Activated CD4-positive, alpha-beta memory T cell treated with anti-CD3 and anti-CD28 coated beads for 36 hours (primary cell): ENCODE results near the gene STARD4. TPM values are rescaled to one million over a fixed set of nuclear protein-coding genes. Genes with fewer than 3 reads are reported as not detected.

Experiments
- CTCF ChIA-PET: fragments of 350-600 bp; sonication (Branson Sonifier 250); formaldehyde crosslinking; loops from one replicate; lab custom pipeline; 2021; ENCODE audit warnings: antibody characterized with exemption, inconsistent platforms; lab: Charles Lee
- POLR2A ChIA-PET: fragments of 350-600 bp; sonication (Branson Sonifier 250); formaldehyde crosslinking; loops from one replicate; lab custom pipeline; 2021; ENCODE audit warnings: antibody characterized with exemption; lab: Charles Lee
- DNase-seq: peaks from one replicate; pipeline ENCODE4 v3.0.0-alpha.2; 2020
- H3K27ac Mint-ChIP-seq: one replicate; pipeline ENCODE4 v1.8.0; 2021; ENCODE audit warnings: mixed read lengths
- H3K27me3 Mint-ChIP-seq: one replicate; pipeline ENCODE4 v1.8.0; 2021; ENCODE audit warnings: mixed read lengths
- H3K36me3 Mint-ChIP-seq: one replicate; pipeline ENCODE4 v1.8.0; 2021; ENCODE audit warnings: mixed read lengths
- H3K4me1 Mint-ChIP-seq: one replicate; pipeline ENCODE4 v1.8.0; 2021; ENCODE audit warnings: low read depth, mixed read lengths
- H3K4me3 Mint-ChIP-seq: one replicate; pipeline ENCODE4 v1.8.0; 2021; ENCODE audit warnings: mild to moderate bottlenecking, mixed read lengths
- H3K9me3 Mint-ChIP-seq: one replicate; pipeline ENCODE4 v1.8.0; 2021; ENCODE audit warnings: mixed read lengths
- intact Hi-C: fragments of 100-400 bp; cut with micrococcal nuclease; formaldehyde crosslinking; loops from one replicate; pipeline ENCODE4 v1.15.1; 2023
- total RNA-seq, 2 experiments: library from RNA; stranded (reverse); gene quantifications; one replicate each; pipeline ENCODE4 v1.2.3, GENCODE V29; 2021

STARD4 gene
- total RNA-seq, 2 experiments from 2014 or later: 49.5 to 49.9 TPM

- Mint-ChIP-seq H3K4me3 (no peak overlapping the region), H3K27me3 (no peaks in the 10 kb centered on the region), H3K9me3 (no peaks in the 10 kb centered on the region), H3K4me1 (peaks cover 13% of the 10 kb centered on the region), H3K27ac (no peak overlapping the region), H3K36me3 (peaks cover 28% of the 10 kb centered on the region)
- intact Hi-C loops: no loop called here
- ChIA-PET POLR2A (no interaction called here), CTCF (interaction anchor here (2.0 kb wide), 1 partner anchor 36 kb away, joined by 7 read pairs; no protein-coding TSS in a partner anchor)
- DNase-seq: no peak
Observed at GRCh38 chr5:111495159-111495558, 17.2 kb downstream of the STARD4 start.

DNA sequence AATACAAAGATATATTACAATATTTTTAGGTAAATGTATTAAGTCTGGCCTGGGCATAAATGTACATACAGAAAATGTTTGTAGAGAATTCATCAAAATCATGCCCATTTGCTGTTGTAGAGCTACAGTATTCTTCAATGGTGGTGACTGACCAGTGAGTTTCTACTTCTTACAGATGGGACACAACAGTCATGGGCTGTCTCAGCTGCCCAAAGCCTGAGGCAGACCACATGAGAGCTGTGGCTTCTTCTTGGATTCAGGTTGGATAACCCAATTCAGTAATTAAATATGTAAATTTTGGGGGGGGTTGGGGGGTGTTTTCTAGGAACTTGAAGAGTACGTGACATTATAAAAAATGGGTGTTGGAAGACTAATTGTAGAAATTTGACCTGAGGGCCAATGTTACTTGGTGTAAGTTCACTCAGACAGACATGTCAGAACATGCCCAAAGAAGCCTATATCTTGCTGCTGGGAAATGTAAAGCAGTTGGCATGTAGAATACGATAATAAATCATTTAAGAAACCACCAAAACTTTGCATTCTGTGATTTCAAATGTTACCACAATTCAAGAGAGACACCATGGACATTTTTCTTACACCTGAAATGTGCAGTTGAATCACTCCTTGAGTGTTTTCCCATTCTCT lies 17.9 kb downstream of the STARD4 start:
- Mint-ChIP-seq H3K4me3 (no peak overlapping the region), H3K27me3 (no peaks in the 10 kb centered on the region), H3K36me3 (peaks cover 24% of the 10 kb centered on the region), H3K9me3 (no peaks in the 10 kb centered on the region), H3K27ac (peak overlapping the region; percentile 58), H3K4me1 (peaks cover 13% of the 10 kb centered on the region)
- intact Hi-C loops: no loop called here
- CTCF ChIA-PET: interaction anchor here (2.0 kb wide), 1 partner anchor 36 kb away, joined by 7 read pairs; no protein-coding TSS in a partner anchor
- no peak for DNase-seq
- POLR2A ChIA-PET: no interaction called here

GRCh38 chr5:111493031-111493430 lies 19.3 kb downstream of the STARD4 start:
- H3K27me3 Mint-ChIP-seq: no peaks in the 10 kb centered on the region
- ChIA-PET POLR2A (no interaction called here), CTCF (interaction anchor here (2.0 kb wide), 1 partner anchor 38 kb away, joined by 4 read pairs; no protein-coding TSS in a partner anchor)
- DNase-seq: no peak
- no peak overlapping the region for H3K4me3 Mint-ChIP-seq
- peaks cover 2% of the 10 kb centered on the region for H3K4me1 Mint-ChIP-seq
- no peaks in the 10 kb centered on the region for H3K9me3 Mint-ChIP-seq
- no peak overlapping the region for H3K27ac Mint-ChIP-seq
- intact Hi-C loops: no loop called here
- peaks cover 18% of the 10 kb centered on the region for H3K36me3 Mint-ChIP-seq

GRCh38 chr5:111488353-111488752 lies 24.0 kb downstream of the STARD4 start:
- Mint-ChIP-seq H3K4me3 (no peak overlapping the region), H3K27me3 (no peaks in the 10 kb centered on the region), H3K9me3 (no peaks in the 10 kb centered on the region), H3K27ac (no peak overlapping the region), H3K36me3 (peaks cover 30% of the 10 kb centered on the region), H3K4me1 (peaks cover 7% of the 10 kb centered on the region)
- ChIA-PET CTCF (no interaction called here), POLR2A (no interaction called here)
- DNase-seq: no peak
- intact Hi-C loops: no loop called here

DNA sequence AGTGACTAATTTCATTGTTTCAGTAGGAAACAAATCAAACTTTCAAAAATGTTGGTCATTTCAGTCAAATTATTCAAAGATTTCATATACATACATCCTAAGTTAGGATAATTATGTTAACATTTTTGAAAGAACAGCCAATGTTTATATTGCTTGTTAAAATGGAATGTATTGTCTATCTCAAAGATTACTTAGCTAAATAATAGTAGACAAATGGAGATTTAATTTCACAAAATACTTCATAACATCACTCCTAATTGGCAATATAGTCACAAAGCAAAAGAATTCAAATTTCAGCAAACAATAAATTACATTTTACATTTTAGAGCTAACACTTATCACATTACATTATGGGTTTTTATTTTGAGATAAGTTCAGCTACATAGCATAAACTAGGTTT lies 25.4 kb downstream of the STARD4 start:
- no peak for DNase-seq
- no peaks in the 10 kb centered on the region for H3K9me3 Mint-ChIP-seq
- H3K27ac Mint-ChIP-seq: no peak overlapping the region
- H3K36me3 Mint-ChIP-seq: peaks cover 35% of the 10 kb centered on the region
- POLR2A ChIA-PET: no interaction called here
- H3K4me1 Mint-ChIP-seq: peaks cover 7% of the 10 kb centered on the region
- CTCF ChIA-PET: no interaction called here
- no peak overlapping the region for H3K4me3 Mint-ChIP-seq
- intact Hi-C loops: no loop called here
- no peaks in the 10 kb centered on the region for H3K27me3 Mint-ChIP-seq

DNA sequence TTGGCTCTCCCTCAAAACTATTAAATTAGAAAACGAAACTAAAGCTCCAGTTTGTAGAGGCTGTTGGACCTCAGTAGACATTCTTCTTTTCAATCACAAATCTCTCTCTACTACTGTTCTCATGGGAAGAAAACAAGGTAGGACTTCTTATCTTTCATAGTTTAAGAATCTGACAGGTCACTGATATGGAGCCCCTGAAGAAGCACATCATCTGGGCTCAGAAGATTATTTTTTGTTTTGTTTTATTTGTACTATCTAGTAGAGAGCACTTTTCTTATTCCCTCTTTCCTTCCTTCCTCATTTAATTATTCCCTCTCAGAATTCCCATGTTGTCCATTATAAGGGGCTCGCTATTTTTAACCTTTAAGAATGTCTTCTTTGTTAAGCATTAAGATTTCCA lies 26.3 kb downstream of the STARD4 start:
- DNase-seq: no peak
- no peaks in the 10 kb centered on the region for H3K9me3 Mint-ChIP-seq
- CTCF ChIA-PET: no interaction called here
- peaks cover 36% of the 10 kb centered on the region for H3K36me3 Mint-ChIP-seq
- H3K4me3 Mint-ChIP-seq: no peak overlapping the region
- H3K4me1 Mint-ChIP-seq: peaks cover 7% of the 10 kb centered on the region
- POLR2A ChIA-PET: no interaction called here
- no peaks in the 10 kb centered on the region for H3K27me3 Mint-ChIP-seq
- intact Hi-C loops: no loop called here
- H3K27ac Mint-ChIP-seq: no peak overlapping the region

- Mint-ChIP-seq H3K36me3 (peaks cover 29% of the 10 kb centered on the region), H3K4me3 (no peak overlapping the region), H3K27ac (no peak overlapping the region), H3K4me1 (no peaks in the 10 kb centered on the region), H3K27me3 (no peaks in the 10 kb centered on the region), H3K9me3 (no peaks in the 10 kb centered on the region)
- DNase-seq: no peak
- intact Hi-C loops: no loop called here
- ChIA-PET POLR2A (no interaction called here), CTCF (no interaction called here)
Observed at GRCh38 chr5:111480346-111480745, 32.0 kb downstream of the STARD4 start.

- no peak for DNase-seq
- Mint-ChIP-seq H3K27ac (no peak overlapping the region), H3K4me1 (no peaks in the 10 kb centered on the region), H3K27me3 (no peaks in the 10 kb centered on the region), H3K9me3 (no peaks in the 10 kb centered on the region), H3K36me3 (peaks cover 20% of the 10 kb centered on the region), H3K4me3 (no peak overlapping the region)
- intact Hi-C loops: loop anchor here (2.0 kb wide), 1 partner anchor 320 kb away; no protein-coding TSS in a partner anchor
- CTCF ChIA-PET: interaction anchor here (2.1 to 3.2 kb wide), 2 partner anchors 200 to 322 kb away, joined by 9 to 11 read pairs; no protein-coding TSS in a partner anchor
- POLR2A ChIA-PET: no interaction called here
Observed at GRCh38 chr5:111478898-111479297, 33.4 kb downstream of the STARD4 start.

- H3K9me3 Mint-ChIP-seq: no peaks in the 10 kb centered on the region
- ChIA-PET POLR2A (no interaction called here), CTCF (interaction anchor here (0.8 to 3.2 kb wide), 3 partner anchors 199 to 321 kb away, joined by 3 to 11 read pairs (median 9); no protein-coding TSS in a partner anchor)
- no peaks in the 10 kb centered on the region for H3K27me3 Mint-ChIP-seq
- no peak overlapping the region for H3K27ac Mint-ChIP-seq
- intact Hi-C loops: loop anchor here (2.0 kb wide), 1 partner anchor 319 kb away; no protein-coding TSS in a partner anchor
- H3K36me3 Mint-ChIP-seq: peaks cover 18% of the 10 kb centered on the region
- no peak overlapping the region for H3K4me3 Mint-ChIP-seq
- DNase-seq: no peak
- H3K4me1 Mint-ChIP-seq: no peaks in the 10 kb centered on the region
Observed at GRCh38 chr5:111478266-111478665, 34.1 kb downstream of the STARD4 start.

- Mint-ChIP-seq H3K36me3 (peaks cover 7% of the 10 kb centered on the region), H3K4me3 (no peak overlapping the region), H3K27me3 (no peaks in the 10 kb centered on the region), H3K4me1 (no peaks in the 10 kb centered on the region), H3K27ac (peak overlapping the region; percentile 40), H3K9me3 (no peaks in the 10 kb centered on the region)
- POLR2A ChIA-PET: no interaction called here
- CTCF ChIA-PET: no interaction called here
- intact Hi-C loops: no loop called here
- no peak for DNase-seq
Observed at GRCh38 chr5:111472579-111472978, 39.8 kb downstream of the STARD4 start.

- no peaks in the 10 kb centered on the region for H3K4me1 Mint-ChIP-seq
- POLR2A ChIA-PET: no interaction called here
- peaks cover 9% of the 10 kb centered on the region for H3K36me3 Mint-ChIP-seq
Observed at GRCh38 chr5:111472096-111472495, 40.2 kb downstream of the STARD4 start.

GRCh38 chr5:111469903-111470302 lies 42.4 kb downstream of the STARD4 start:
- Mint-ChIP-seq H3K4me3 (no peak overlapping the region), H3K27me3 (no peaks in the 10 kb centered on the region), H3K27ac (no peak overlapping the region), H3K36me3 (peaks cover 11% of the 10 kb centered on the region), H3K4me1 (no peaks in the 10 kb centered on the region), H3K9me3 (no peaks in the 10 kb centered on the region)
- DNase-seq: no peak
- ChIA-PET CTCF (interaction anchor here (0.5 to 0.6 kb wide), 2 partner anchors 62 to 117 kb away, joined by 3 read pairs; no protein-coding TSS in a partner anchor), POLR2A (no interaction called here)
- intact Hi-C loops: no loop called here

More at GRCh38 chr5:111472096-111472495, 40.2 kb downstream of the STARD4 start:
- no peak overlapping the region for H3K4me3 Mint-ChIP-seq
- intact Hi-C loops: no loop called here
- CTCF ChIA-PET: no interaction called here
- H3K27ac Mint-ChIP-seq: no peak overlapping the region
- no peaks in the 10 kb centered on the region for H3K9me3 Mint-ChIP-seq
- no peaks in the 10 kb centered on the region for H3K27me3 Mint-ChIP-seq
- DNase-seq: no peak
